ENCODE data around the gene SCAMP1.

DNA sequence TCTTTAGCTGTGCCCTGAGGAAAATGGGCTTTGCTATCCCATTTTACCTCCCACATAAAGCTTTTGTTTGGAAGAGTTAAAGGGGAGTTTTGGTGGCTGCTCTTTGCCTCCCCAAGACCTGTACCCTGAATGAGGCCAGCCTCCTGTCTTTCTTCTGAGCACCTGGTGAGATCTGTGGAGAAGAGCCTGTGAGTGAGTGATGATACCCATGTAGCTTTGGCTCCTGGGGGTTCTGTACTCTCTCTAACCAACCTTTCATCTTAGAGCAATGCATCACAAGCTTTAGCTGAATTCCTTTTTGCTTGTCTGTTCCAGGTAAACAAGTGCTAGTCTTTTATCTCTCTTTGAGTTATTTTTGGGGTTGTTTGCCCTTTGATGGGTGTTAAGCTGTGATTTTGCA, 73.6 kb downstream of the SCAMP1 start:
- TF ChIP-seq, protein P1, sequence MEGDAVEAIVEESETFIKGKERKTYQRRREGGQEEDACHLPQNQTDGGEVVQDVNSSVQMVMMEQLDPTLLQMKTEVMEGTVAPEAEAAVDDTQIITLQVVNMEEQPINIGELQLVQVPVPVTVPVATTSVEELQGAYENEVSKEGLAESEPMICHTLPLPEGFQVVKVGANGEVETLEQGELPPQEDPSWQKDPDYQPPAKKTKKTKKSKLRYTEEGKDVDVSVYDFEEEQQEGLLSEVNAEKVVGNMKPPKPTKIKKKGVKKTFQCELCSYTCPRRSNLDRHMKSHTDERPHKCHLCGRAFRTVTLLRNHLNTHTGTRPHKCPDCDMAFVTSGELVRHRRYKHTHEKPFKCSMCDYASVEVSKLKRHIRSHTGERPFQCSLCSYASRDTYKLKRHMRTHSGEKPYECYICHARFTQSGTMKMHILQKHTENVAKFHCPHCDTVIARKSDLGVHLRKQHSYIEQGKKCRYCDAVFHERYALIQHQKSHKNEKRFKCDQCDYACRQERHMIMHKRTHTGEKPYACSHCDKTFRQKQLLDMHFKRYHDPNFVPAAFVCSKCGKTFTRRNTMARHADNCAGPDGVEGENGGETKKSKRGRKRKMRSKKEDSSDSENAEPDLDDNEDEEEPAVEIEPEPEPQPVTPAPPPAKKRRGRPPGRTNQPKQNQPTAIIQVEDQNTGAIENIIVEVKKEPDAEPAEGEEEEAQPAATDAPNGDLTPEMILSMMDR (IDR thresholded peaks at IDR 0.05; ENCODE audit: poor library complexity): no peak
- TF ChIP-seq EZH2phosphoT487 (IDR thresholded peaks at IDR 0.05; ENCODE audit: low read depth, severe bottlenecking, unreplicated experiment): no peak

Data from hepatocyte (in vitro differentiated cells).